GM12878 (cell line): ENCODE measurements around the gene CLEC14A. TPM values are rescaled to one million over a fixed set of nuclear protein-coding genes. Genes with fewer than 3 reads are reported as not detected.

ENCODE experiments used
- ATAC-seq: fragments of 200-7000 bp; cut with Tn5 transposase; 3 replicates; pipeline ENCODE4 v1.9.1; 2020; ENCODE audit warnings: mild to moderate bottlenecking, moderate library complexity
- BruUV-seq: library from RNA; stranded (reverse); fragments of 400-500 nt; replicated peaks from 2 replicates; lab custom pipeline; 2021; lab: Mats Ljungman, UMichigan
- CTCF ChIA-PET: fragments of 300-600 bp; sonication (Branson Sonifier 250); formaldehyde crosslinking; extraction: SDS; loops from one replicate; lab custom pipeline; 2021; ENCODE audit warnings: inconsistent platforms; lab: Yijun Ruan, JAX
- POLR2A ChIA-PET: fragments of 350-600 bp; formaldehyde crosslinking; extraction: SDS; loops from one replicate; lab custom pipeline; 2021; ENCODE audit warnings: inconsistent platforms; lab: Charles Lee
- RAD21 ChIA-PET: fragments of 300-600 bp; sonication (Branson Sonifier 250); formaldehyde crosslinking; loops from one replicate; lab custom pipeline; 2023; ENCODE audit warnings: antibody characterized with exemption; ENCODE audit not compliant: unreplicated experiment; lab: Charles Lee
- SMC1A ChIA-PET: fragments of 300-600 bp; sonication (Branson Sonifier 250); formaldehyde crosslinking; loops from one replicate; lab custom pipeline; 2023; ENCODE audit not compliant: unreplicated experiment, uncharacterized antibody; lab: Charles Lee
- DNase-seq: peaks from one replicate; pipeline ENCODE4 v3.0.0-alpha.2; 2011; ENCODE audit warnings: low read depth, low spot score
- FAIRE-seq: peaks from 3 replicates; lab custom pipeline; 2011; peaks lifted over from hg19 to GRCh38; lab: Jason Lieb, UNC
- H2AFZ ChIP-seq: 2 replicates; pipeline ENCODE4 v1.6.0; 2011; ENCODE audit warnings: low read depth, low read length, control low read depth; ENCODE audit not compliant: control insufficient read depth
- H3K27ac ChIP-seq: 2 replicates; pipeline ENCODE4 v1.5.1; 2011; ENCODE audit warnings: control low read depth; ENCODE audit not compliant: control insufficient read depth, insufficient read depth
- H3K27me3 ChIP-seq, 2 experiments: replicated peaks in 1 of 2; 2 replicates each; pipeline versions ENCODE4 v1.6.0 to v1.6.1; 2011; ENCODE audit warnings: low read length in 1 of 2; ENCODE audit not compliant: control insufficient read depth in 2 of 2, insufficient read depth in 2 of 2
- H3K36me3 ChIP-seq, 2 experiments: 2 replicates each; pipeline ENCODE4 v1.5.1; 2011; ENCODE audit warnings: low read length in 1 of 2; ENCODE audit not compliant: control insufficient read depth in 2 of 2, insufficient read depth in 2 of 2
- H3K4me1 ChIP-seq: 2 replicates; pipeline ENCODE4 v1.6.1; 2011; ENCODE audit warnings: mild to moderate bottlenecking, low read length, moderate library complexity, mixed read lengths; ENCODE audit not compliant: control insufficient read depth, insufficient read depth
- H3K4me2 ChIP-seq: 2 replicates; pipeline ENCODE4 v1.6.0; 2011; ENCODE audit warnings: control low read depth; ENCODE audit not compliant: control insufficient read depth, insufficient read depth
- H3K4me3 ChIP-seq: fragments of 200-600 bp; sonication (generic); 2 replicates; pipeline ENCODE4 v1.5.1; 2016
- H3K79me2 ChIP-seq: 2 replicates; pipeline ENCODE4 v1.6.0; 2011; ENCODE audit warnings: low read length; ENCODE audit not compliant: control insufficient read depth, insufficient read depth
- H3K9ac ChIP-seq: 2 replicates; pipeline ENCODE4 v1.8.0; 2011; ENCODE audit warnings: low read length, control low read depth, mixed read lengths; ENCODE audit not compliant: control insufficient read depth, insufficient read depth
- H3K9me3 ChIP-seq: replicated peaks from 3 replicates; pipeline ENCODE4 v1.5.1; 2011; ENCODE audit warnings: mild to moderate bottlenecking, low read length; ENCODE audit not compliant: control insufficient read depth, insufficient read depth
- H4K20me1 ChIP-seq: 2 replicates; pipeline ENCODE4 v1.6.0; 2011; ENCODE audit not compliant: control insufficient read depth, insufficient read depth
- CREM ChIP-seq: IDR thresholded peaks from 2 replicates; pipeline ENCODE4 v1.6.1; 2014; ENCODE audit warnings: antibody characterized with exemption, low read depth
- CUX1 ChIP-seq: IDR thresholded peaks from 2 replicates; pipeline ENCODE4 v1.6.1; 2012; ENCODE audit warnings: improper control_type of control experiment, low read depth, low read length; ENCODE audit not compliant: insufficient replicate concordance
- DPF2 ChIP-seq: fragments of 450-650 bp; IDR thresholded peaks from 2 replicates; pipeline ENCODE4 v1.6.1; 2017; ENCODE audit warnings: mild to moderate bottlenecking
- EZH2 ChIP-seq: IDR thresholded peaks from 2 replicates; pipeline ENCODE4 v1.6.1; 2012; ENCODE audit warnings: low read depth, mild to moderate bottlenecking, control low read depth, inconsistent platforms, low read length, borderline replicate concordance; ENCODE audit not compliant: control insufficient read depth
- GABPA ChIP-seq: IDR thresholded peaks from 2 replicates; pipeline ENCODE4 v1.6.1; 2014; ENCODE audit warnings: antibody characterized with exemption, low read depth, mild to moderate bottlenecking, inconsistent platforms
- MYB ChIP-seq: fragments of 150-350 bp; IDR thresholded peaks from 2 replicates; pipeline ENCODE4 v1.6.1; 2014; ENCODE audit warnings: mild to moderate bottlenecking, low read depth, low read length, borderline replicate concordance
- RAD51 ChIP-seq: fragments of 450-650 bp; IDR thresholded peaks from 2 replicates; pipeline ENCODE4 v1.6.1; 2016; ENCODE audit warnings: moderate library complexity, mild to moderate bottlenecking, inconsistent platforms
- SMAD5 ChIP-seq: IDR thresholded peaks from 2 replicates; pipeline ENCODE4 v1.6.1; 2016; ENCODE audit warnings: antibody characterized with exemption, low read depth
- WGBS: methylation state at CpG from one replicate; pipeline ENCODE4 v1.1.6; 2016; ENCODE audit warnings: low lambda C conversion rate; ENCODE audit not compliant: insufficient replicate concordance, insufficient coverage; ENCODE audit errors: missing lambda C conversion rate; 5-methylcytosine and 5-hydroxymethylcytosine counted together
- in situ Hi-C: fragments of 300-500 bp; cut with MboI; formaldehyde crosslinking; loops from 9 replicates; pipeline ENCODE4 v1.14.3; 2018; ENCODE audit warnings: mixed read lengths
- intact Hi-C: fragments of 100-400 bp; cut with micrococcal nuclease; formaldehyde crosslinking; loops from one replicate; pipeline ENCODE4 v1.14.2; 2022; ENCODE audit not compliant: unreplicated experiment
- polyA plus RNA-seq, 11 experiments: library from polyadenylated mRNA; depleted of rRNA in 4 of 11; unstranded in 6 of 11; stranded (reverse) in 5 of 11; fragments of >200 nt; fragmentation: Nextera tagmentation in 4 of 11; fragmentation: Illumina TruSeq in 1 of 11; extraction: Ambion mirVana in 4 of 11; extraction: Trizol in 1 of 11; gene quantifications; 1 replicate in 1 of 11; 2 replicates in 10 of 11; pipeline versions ENCODE4 v1.2.1 to v1.2.3, GENCODE V29; 2011 to 2016; ENCODE audit warnings: inconsistent platforms in 2 of 11, missing spikeins in 2 of 11, low read depth in 1 of 11
- total RNA-seq, 4 experiments: library from RNA; depleted of rRNA in 3 of 4; stranded (reverse); fragments of >200 nt in 3 of 4; fragmentation: Illumina TruSeq in 1 of 4; extraction: Trizol in 1 of 4; gene quantifications; 2 replicates each; pipeline versions ENCODE4 v1.2.1 to v1.2.3, GENCODE V29; 2013 to 2021

Gene CLEC14A
- total and polyA plus RNA-seq, 10 of the 15 experiments (the other 5 are each of a cell fraction or from before 2014, with no cell fraction given): not detected

- H2AFZ ChIP-seq: no peak overlapping the region
- BruUV-seq: no TSS peak
- no peaks in the 10 kb centered on the region for H3K36me3 ChIP-seq
- DNase-seq (no peak), FAIRE-seq (no peak), ATAC-seq (no peak)
- no peak overlapping the region for H3K4me3 ChIP-seq
- no peak overlapping the region for H3K4me2 ChIP-seq
- H3K9ac ChIP-seq: no peak overlapping the region
- SMC1A ChIA-PET: interaction anchor here (1.0 to 1.3 kb wide), 2 partner anchors 8 to 10 kb away, joined by 3 to 4 read pairs; no protein-coding TSS in a partner anchor
- in situ Hi-C loops: no loop called here
- no peaks in the 10 kb centered on the region for H3K4me1 ChIP-seq
- no peak overlapping the region for H3K27ac ChIP-seq
- H3K79me2 ChIP-seq: no peaks in the 10 kb centered on the region
- 29% methylated on average over 3 of the region's 3 CpGs for WGBS
- CTCF ChIA-PET: no interaction called here
- POLR2A ChIA-PET: no interaction called here
- intact Hi-C loops: no loop called here
- no peaks in the 10 kb centered on the region for H4K20me1 ChIP-seq
- RAD21 ChIA-PET: no interaction called here
- TF ChIP-seq SMAD5 (no peak), GABPA (no peak)
- no peaks in the 10 kb centered on the region for H3K9me3 ChIP-seq
- no peaks in the 10 kb centered on the region for H3K27me3 ChIP-seq
Measured at GRCh38 chr14:38248321-38249028, 7.4 kb downstream of the CLEC14A start.

- 10% methylated on average over 1 of the region's 1 CpG for WGBS
- Histone ChIP-seq H3K4me3 (no peak overlapping the region), H4K20me1 (no peaks in the 10 kb centered on the region), H3K9ac (no peak overlapping the region), H2AFZ (no peak overlapping the region), H3K4me2 (no peak overlapping the region), H3K27ac (no peak overlapping the region), H3K9me3 (no peaks in the 10 kb centered on the region), H3K4me1 (no peaks in the 10 kb centered on the region), H3K27me3 (no peaks in the 10 kb centered on the region), H3K79me2 (no peaks in the 10 kb centered on the region), H3K36me3 (no peaks in the 10 kb centered on the region)
- RAD21 ChIA-PET: no interaction called here
- no peak for DNase-seq
- no peak for ATAC-seq
- POLR2A ChIA-PET: no interaction called here
- no peak for FAIRE-seq
- in situ Hi-C loops (no loop called here), intact Hi-C loops (no loop called here)
- no TSS peak for BruUV-seq
- SMC1A ChIA-PET: no interaction called here
- CTCF ChIA-PET: no interaction called here
- TF ChIP-seq MYB: no peak
- TF ChIP-seq RAD51: no peak
- TF ChIP-seq CREM: no peak
- no peak for TF ChIP-seq DPF2
- TF ChIP-seq CUX1: no peak
- TF ChIP-seq EZH2: no peak
Measured at GRCh38 chr14:38243696-38244240, 12.1 kb downstream of the CLEC14A start.
